Activated naive CD8-positive, alpha-beta T cell treated with anti-CD3 and anti-CD28 coated beads for 36 hours (primary cell): ENCODE data around the gene VDAC2. TPM values are rescaled to one million over a fixed set of nuclear protein-coding genes. Genes with fewer than 3 reads are reported as not detected.
"Not testable (repeated sequence)": the region's sequence is repeated elsewhere in the genome, so short reads cannot be mapped to it uniquely, and the experiment has no call there.

Experiments used
- DNase-seq: peaks from one replicate; pipeline ENCODE4 v3.0.0; 2021
- H3K27ac Mint-ChIP-seq: one replicate; pipeline ENCODE4 v1.8.0; 2022; ENCODE audit warnings: mild to moderate bottlenecking, moderate library complexity, mixed read lengths
- H3K27me3 Mint-ChIP-seq: one replicate; pipeline ENCODE4 v1.8.0; 2022; ENCODE audit warnings: mild to moderate bottlenecking, mixed read lengths
- H3K36me3 Mint-ChIP-seq: one replicate; pipeline ENCODE4 v1.8.0; 2021; ENCODE audit warnings: mild to moderate bottlenecking, mixed read lengths
- H3K4me1 Mint-ChIP-seq: one replicate; pipeline ENCODE4 v1.8.0; 2021; ENCODE audit warnings: mixed read lengths
- H3K4me3 Mint-ChIP-seq: one replicate; pipeline ENCODE4 v1.8.0; 2022; ENCODE audit warnings: mild to moderate bottlenecking, moderate library complexity, mixed read lengths
- H3K9me3 Mint-ChIP-seq: one replicate; pipeline ENCODE4 v1.8.0; 2022; ENCODE audit warnings: mixed read lengths
- total RNA-seq, 2 experiments: library from RNA; stranded (reverse); gene quantifications; one replicate each; pipeline ENCODE4 v1.2.3, GENCODE V29; 2021

VDAC2 gene
- 100 to 1,000 TPM; 266 to 276 TPM for total RNA-seq

- DNase-seq = peak; percentile 97
- H3K36me3 Mint-ChIP-seq = peaks cover 26% of the 10 kb centered on the region
- no peaks in the 10 kb centered on the region for H3K27me3 Mint-ChIP-seq
- peak within 1 kb of the TSS; percentile 98 for H3K4me3 Mint-ChIP-seq
- no peaks in the 10 kb centered on the region for H3K9me3 Mint-ChIP-seq
- H3K27ac Mint-ChIP-seq = peak within 1 kb of the TSS; percentile 100
- H3K4me1 Mint-ChIP-seq = peaks cover 33% of the 10 kb centered on the region
Measured at GRCh38 chr10:75210282-75211006, at the start of gene VDAC2. Gene VDAC2 (plus strand): TSS chr10:75210796. CDS start chr10:75211159, 363 bp downstream.

- Mint-ChIP-seq H3K9me3 (no peaks in the 10 kb centered on the region), H3K27ac (peak overlapping the region; percentile 90), H3K4me1 (peaks cover 38% of the 10 kb centered on the region), H3K36me3 (peaks cover 35% of the 10 kb centered on the region), H3K4me3 (peak overlapping the region; percentile 60), H3K27me3 (no peaks in the 10 kb centered on the region)
- DNase-seq = peak; percentile 17
Measured at GRCh38 chr10:75165684-75166622, 44.6 kb upstream of the VDAC2 start.

GRCh38 chr10:75166623-75166972 lies 44.0 kb upstream of the VDAC2 start:
- peaks cover 38% of the 10 kb centered on the region for H3K4me1 Mint-ChIP-seq

GRCh38 chr10:75168275-75168674 lies 42.3 kb upstream of the VDAC2 start:
- Mint-ChIP-seq H3K4me1 (peaks cover 37% of the 10 kb centered on the region), H3K4me3 (no peak overlapping the region), H3K9me3 (no peaks in the 10 kb centered on the region), H3K36me3 (peaks cover 31% of the 10 kb centered on the region), H3K27me3 (no peaks in the 10 kb centered on the region), H3K27ac (peak overlapping the region; percentile 80)
- no peak for DNase-seq

More at GRCh38 chr10:75166623-75166972, 44.0 kb upstream of the VDAC2 start:
- Mint-ChIP-seq H3K9me3 (no peaks in the 10 kb centered on the region), H3K27me3 (no peaks in the 10 kb centered on the region), H3K36me3 (peaks cover 32% of the 10 kb centered on the region), H3K4me3 (peak overlapping the region; percentile 60), H3K27ac (peak overlapping the region; percentile 90)
- no peak for DNase-seq

GRCh38 chr10:75170215-75170614 lies 40.4 kb upstream of the VDAC2 start:
- Mint-ChIP-seq H3K4me3 (no peak overlapping the region), H3K36me3 (peaks cover 30% of the 10 kb centered on the region), H3K9me3 (no peaks in the 10 kb centered on the region), H3K27me3 (no peaks in the 10 kb centered on the region), H3K4me1 (peaks cover 31% of the 10 kb centered on the region), H3K27ac (no peak overlapping the region)
- no peak for DNase-seq

GRCh38 chr10:75175046-75175445 lies 35.5 kb upstream of the VDAC2 start:
- Mint-ChIP-seq H3K27me3 (no peaks in the 10 kb centered on the region), H3K9me3 (no peaks in the 10 kb centered on the region), H3K4me3 (no peak overlapping the region), H3K4me1 (peaks cover 17% of the 10 kb centered on the region), H3K36me3 (peaks cover 27% of the 10 kb centered on the region), H3K27ac (no peak overlapping the region)
- DNase-seq = no peak

- Mint-ChIP-seq H3K27ac (no peak overlapping the region), H3K9me3 (no peaks in the 10 kb centered on the region), H3K36me3 (peaks cover 27% of the 10 kb centered on the region), H3K4me1 (peaks cover 22% of the 10 kb centered on the region), H3K4me3 (no peak overlapping the region), H3K27me3 (no peaks in the 10 kb centered on the region)
- DNase-seq = no peak
Measured at GRCh38 chr10:75176046-75176445, 34.5 kb upstream of the VDAC2 start.

- Mint-ChIP-seq H3K36me3 (peaks cover 27% of the 10 kb centered on the region), H3K27ac (no peak overlapping the region), H3K9me3 (no peaks in the 10 kb centered on the region), H3K4me3 (no peak overlapping the region), H3K4me1 (peaks cover 29% of the 10 kb centered on the region), H3K27me3 (no peaks in the 10 kb centered on the region)
- no peak for DNase-seq
Measured at GRCh38 chr10:75176736-75177135, 33.9 kb upstream of the VDAC2 start.

- Mint-ChIP-seq H3K4me3 (peak overlapping the region; percentile 25), H3K27ac (peak overlapping the region; percentile 62), H3K4me1 (peaks cover 27% of the 10 kb centered on the region), H3K9me3 (no peaks in the 10 kb centered on the region), H3K36me3 (peaks cover 28% of the 10 kb centered on the region), H3K27me3 (no peaks in the 10 kb centered on the region)
- DNase-seq = no peak
Measured at GRCh38 chr10:75179657-75180177, 30.9 kb upstream of the VDAC2 start.

- Mint-ChIP-seq H3K4me3 (no peak overlapping the region), H3K27ac (peak overlapping the region; percentile 29), H3K4me1 (peaks cover 23% of the 10 kb centered on the region), H3K36me3 (peaks cover 23% of the 10 kb centered on the region), H3K9me3 (no peaks in the 10 kb centered on the region), H3K27me3 (no peaks in the 10 kb centered on the region)
- DNase-seq = no peak
Measured at GRCh38 chr10:75180592-75180991, 30.0 kb upstream of the VDAC2 start.

- Mint-ChIP-seq H3K4me3 (no peak overlapping the region), H3K36me3 (peaks cover 20% of the 10 kb centered on the region), H3K27ac (peak overlapping the region; percentile 63)
Measured at GRCh38 chr10:75181073-75181472, 29.5 kb upstream of the VDAC2 start.

GRCh38 chr10:75186310-75186709 lies 24.3 kb upstream of the VDAC2 start:
- Mint-ChIP-seq H3K4me3 (no peak overlapping the region), H3K27me3 (no peaks in the 10 kb centered on the region), H3K27ac (no peak overlapping the region), H3K36me3 (peaks cover 3% of the 10 kb centered on the region), H3K4me1 (peaks cover 10% of the 10 kb centered on the region), H3K9me3 (no peaks in the 10 kb centered on the region)
- no peak for DNase-seq

More at GRCh38 chr10:75181073-75181472, 29.5 kb upstream of the VDAC2 start:
- peaks cover 23% of the 10 kb centered on the region for H3K4me1 Mint-ChIP-seq
- no peaks in the 10 kb centered on the region for H3K9me3 Mint-ChIP-seq
- no peak for DNase-seq
- no peaks in the 10 kb centered on the region for H3K27me3 Mint-ChIP-seq

- peaks cover 6% of the 10 kb centered on the region for H3K4me1 Mint-ChIP-seq
- H3K36me3 Mint-ChIP-seq = peaks cover 2% of the 10 kb centered on the region
- peak; percentile 55 for DNase-seq
- H3K9me3 Mint-ChIP-seq = no peaks in the 10 kb centered on the region
- no peak overlapping the region for H3K4me3 Mint-ChIP-seq
- peak overlapping the region; percentile 85 for H3K27ac Mint-ChIP-seq
- no peaks in the 10 kb centered on the region for H3K27me3 Mint-ChIP-seq
Measured at GRCh38 chr10:75187961-75188426, 22.6 kb upstream of the VDAC2 start.

GRCh38 chr10:75188522-75188921 lies 22.1 kb upstream of the VDAC2 start:
- H3K27ac Mint-ChIP-seq = peak overlapping the region; percentile 85
- H3K4me3 Mint-ChIP-seq, DNase-seq, H3K36me3 Mint-ChIP-seq, H3K9me3 Mint-ChIP-seq, H3K27me3 Mint-ChIP-seq, H3K4me1 Mint-ChIP-seq: not testable (repeated sequence)
